DOHH2 (cell line): ENCODE measurements around the gene KCNH1.

ENCODE experiments used
- CTCF ChIP-seq: fragments of 200-600 bp; sonication (generic); IDR thresholded peaks from one replicate; pipeline ENCODE4 v1.5.1; 2014; ENCODE audit warnings: antibody characterized with exemption, mild to moderate bottlenecking, low read depth, low read length; ENCODE audit not compliant: poor library complexity, severe bottlenecking
- EZH2phosphoT487 ChIP-seq: fragments of 200-600 bp; sonication (generic); IDR thresholded peaks from 2 replicates; pipeline ENCODE4 v1.6.1; 2017; ENCODE audit warnings: borderline replicate concordance, mild to moderate bottlenecking, antibody characterized with exemption, low read length, moderate library complexity, mixed read lengths

GRCh38 chr1:210777914-210778313, 356.0 kb downstream of the KCNH1 start:
- TF ChIP-seq CTCF (no peak), EZH2phosphoT487 (no peak)
